Ammon's horn (tissue), 1 donor: ENCODE measurements around the gene ABCB8.
A peak's percentile ranks its signal among the peaks of the same experiment; 100 is the strongest.

Experiments used
- DNase-seq: peaks from one replicate; pipeline ENCODE4 v3.0.0-alpha.2; 2016; ENCODE audit warnings: low spot score

ABCB8 gene

DNA sequence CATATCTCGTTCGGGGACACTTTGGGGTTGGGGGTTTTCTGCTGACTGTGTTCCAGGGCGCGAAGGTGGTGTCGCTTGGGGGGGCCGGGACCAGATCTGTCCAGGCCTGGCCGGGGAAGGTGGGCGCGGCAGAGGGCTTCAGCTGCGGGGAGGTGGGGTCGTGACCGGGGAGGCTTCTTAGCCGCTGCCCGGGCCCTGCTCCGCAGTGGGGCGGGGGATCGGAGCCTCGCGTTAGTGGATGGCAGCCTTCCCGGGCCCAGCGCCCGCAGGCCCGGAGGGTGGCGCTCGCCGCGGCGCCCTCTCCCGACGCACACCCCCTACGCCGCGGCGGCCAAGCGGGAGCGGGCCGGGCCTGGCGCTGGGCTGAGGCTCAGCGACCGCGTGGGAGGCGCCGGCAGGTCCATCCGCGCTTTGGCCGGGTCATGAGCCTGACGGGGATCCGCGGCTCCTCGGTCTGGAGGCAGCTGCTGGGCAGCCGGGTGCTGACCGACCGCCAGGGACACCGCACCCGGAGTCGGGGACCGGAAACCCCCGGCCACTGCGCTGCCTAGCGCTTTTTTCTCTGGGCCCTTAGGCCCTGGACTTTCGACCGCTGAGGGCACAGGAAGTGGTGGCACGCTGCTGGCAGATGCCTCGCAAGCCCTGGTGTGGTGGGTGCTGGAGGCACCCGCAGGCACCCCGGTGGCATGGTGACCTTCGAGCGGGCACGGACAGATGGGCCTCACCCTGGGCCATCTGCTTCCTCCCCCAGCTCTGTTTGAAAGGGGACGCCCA lies 59.2 kb downstream of the ABCB8 start:
- DNase-seq, result peak; percentile 74

DNA sequence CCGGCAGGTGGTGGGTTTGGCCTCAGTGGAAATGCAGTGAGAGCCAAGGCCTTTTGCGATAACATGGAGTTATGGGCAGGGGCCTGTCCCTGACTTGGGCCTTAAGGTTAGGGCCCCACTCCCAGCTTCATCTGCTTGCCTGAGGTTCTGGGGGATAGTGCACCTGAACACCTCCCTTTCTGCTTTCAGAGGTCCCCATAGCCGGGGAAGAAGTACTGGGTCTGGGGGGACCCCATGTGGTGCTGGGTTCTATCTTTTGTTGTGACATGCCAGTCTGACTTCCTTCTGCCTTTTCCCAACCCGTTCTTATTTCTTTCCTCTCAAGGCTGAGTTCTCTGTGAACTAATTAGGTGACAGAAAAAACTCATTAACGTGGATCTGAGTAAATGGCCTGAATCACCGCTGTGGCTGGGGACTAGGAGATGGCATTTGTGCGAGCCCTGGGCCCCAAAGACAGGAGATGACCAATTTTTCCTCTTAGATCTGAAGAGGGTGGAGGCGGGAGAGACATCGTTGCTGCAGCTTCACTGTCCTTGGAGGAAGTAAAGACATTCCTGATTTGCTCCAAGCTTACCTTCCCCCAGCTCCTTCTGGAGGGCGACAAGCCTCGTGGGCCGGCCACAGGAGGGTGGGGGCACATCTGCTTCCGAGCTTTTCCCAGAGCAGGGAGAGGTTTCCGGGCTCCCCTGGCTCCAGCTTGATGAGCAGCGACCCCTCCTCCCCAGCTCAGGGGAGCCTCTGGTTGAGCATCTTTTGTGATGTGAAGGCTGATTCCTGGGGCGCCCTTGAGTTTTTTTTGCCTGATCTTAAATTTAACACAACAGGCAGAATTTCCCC lies 60.0 kb downstream of the ABCB8 start:
- DNase-seq, result no peak

DNA sequence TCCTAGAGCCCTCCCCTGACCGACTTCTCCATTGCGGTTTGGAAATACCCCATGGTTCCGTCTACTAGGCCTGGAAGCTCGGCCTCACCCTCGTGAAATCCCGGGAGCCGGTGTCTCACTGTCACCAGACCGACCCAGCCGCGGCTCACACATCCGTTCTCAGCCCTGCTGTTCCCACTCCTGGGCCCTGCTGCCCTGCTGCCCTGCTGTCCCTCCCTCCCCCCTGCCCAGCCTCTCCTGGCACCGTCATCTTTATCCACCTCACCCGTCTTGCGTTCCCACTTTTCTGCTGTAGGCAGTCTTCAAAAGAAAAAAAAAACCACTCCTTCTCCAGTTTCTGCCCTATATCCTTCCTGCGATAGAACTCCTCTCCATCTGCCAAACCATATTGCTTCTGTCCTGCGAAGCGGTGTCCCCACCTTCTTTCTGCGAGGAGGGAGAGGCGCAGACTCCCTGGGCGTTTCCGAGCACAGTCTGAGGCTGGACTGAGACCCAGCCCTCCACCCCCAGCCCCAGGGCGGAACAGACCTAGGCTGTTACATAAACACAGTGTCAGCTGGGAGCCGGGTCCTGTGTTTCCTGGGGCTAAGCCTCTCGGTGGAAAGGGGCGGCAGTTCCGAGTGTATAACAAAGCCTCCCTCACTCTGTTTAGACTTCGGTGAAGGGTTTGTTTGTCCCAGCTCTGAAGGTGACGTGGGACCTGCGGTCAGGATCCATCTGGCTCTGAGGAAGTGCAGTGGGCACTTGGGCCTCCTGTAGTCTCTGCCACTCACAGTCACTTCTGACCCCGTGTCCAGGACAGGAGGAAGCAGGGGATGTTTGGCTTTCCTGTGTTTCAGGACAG lies 60.8 kb downstream of the ABCB8 start:
- DNase-seq, result peak; percentile 55

DNA sequence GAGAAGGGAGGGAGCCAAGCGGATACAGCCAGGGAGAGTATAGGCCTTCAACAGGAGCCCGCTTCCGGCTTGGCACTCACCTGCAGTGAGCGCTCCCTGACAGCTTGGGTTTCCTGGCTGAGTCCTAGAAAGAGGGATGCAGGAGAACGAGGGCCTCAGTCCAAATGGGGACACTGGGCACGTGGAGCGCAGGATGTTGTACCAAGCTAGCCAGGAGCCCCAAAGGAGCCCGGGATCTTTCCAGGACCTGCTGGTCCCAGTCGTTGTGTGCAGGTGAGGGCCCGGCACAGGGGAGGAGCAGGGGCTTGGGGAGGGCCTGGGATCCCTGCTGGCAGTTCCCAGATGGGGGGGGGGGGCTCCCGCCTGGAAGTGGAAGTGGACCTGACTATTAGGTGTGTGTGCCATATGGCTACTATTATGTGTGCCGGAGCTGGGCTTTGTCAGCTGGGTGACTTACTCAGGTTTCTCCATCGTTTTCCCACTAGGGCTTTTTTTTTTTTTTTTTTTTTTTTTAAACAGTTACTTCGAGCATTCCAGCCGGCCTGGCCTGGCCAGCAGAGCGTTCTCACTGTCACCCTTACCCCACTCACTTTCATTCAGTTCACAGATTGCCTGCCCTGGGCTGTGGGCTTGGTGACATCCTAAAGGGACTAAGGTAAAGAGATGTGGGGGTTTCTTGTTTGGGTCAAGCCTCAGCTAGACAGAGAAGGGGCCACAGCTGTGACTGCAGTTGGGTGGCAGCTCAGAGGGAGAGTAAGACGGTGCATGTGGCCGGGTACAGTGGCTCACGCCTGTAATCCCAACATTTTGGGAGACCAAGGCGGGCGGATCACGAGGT lies 61.9 kb downstream of the ABCB8 start:
- no peak for DNase-seq

DNA sequence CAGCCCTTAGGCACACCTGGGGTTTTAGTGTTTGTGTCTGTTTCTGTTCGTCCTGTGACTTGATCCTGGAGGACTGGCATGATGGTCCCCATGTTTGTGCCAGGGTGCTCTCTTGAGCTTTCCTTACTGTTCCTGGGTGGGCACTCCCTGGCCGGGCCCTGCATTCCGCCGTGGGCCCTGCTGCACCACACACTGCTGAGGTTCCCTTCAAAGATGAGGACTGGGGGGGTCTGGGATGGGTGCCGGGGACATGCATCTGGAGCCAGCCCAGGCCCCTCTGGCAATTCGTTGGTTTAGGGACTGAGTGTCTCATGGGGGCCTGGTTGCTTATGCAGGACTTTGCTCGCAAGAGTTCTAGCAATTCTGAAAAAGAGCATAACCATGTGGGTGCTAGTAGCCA lies 62.8 kb downstream of the ABCB8 start:
- DNase-seq, result no peak

DNA sequence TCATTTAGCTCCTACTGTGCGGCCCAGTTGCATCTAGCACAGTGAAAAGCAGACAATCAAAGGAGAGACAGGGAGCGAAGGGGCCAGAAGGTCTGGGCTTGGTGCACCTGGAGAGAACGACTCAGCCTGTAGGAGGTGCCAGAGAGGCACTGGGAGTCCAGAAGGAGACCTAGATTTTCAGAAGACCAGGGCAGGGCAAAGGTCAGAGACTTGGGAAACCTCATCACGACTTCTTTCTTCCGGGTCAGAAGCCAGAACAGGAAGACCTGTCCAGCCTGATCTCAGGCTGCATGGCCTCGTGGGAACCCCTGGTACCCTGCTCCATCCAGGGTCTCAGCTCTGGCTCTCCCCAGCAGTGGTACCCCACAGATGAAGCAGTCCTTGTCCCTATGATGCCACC lies 63.2 kb downstream of the ABCB8 start:
- DNase-seq, result no peak

DNA sequence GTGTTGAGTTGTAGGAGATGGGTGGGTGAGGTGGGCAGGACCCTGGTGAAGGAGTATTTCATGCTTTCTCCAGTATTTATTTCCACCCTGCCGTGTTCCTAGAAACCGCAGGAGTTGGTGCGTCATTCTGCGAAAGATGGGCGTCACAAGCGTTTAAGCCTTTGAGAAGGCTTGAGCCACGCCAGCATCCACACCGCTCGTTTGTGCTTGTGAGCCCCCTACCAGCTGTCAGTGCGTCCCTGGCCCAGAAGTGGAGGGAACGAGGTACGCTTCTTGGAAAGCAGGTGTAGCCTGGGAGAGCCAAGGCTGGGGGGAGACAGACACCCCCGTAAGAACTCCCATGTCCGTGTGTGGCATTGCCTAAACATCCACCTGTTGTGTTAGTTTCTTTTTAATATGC lies 63.7 kb downstream of the ABCB8 start:
- no peak for DNase-seq

GRCh38 chr7:151093748-151094147 lies 65.5 kb downstream of the ABCB8 start:
- no peak for DNase-seq

- DNase-seq, result no peak
These were observed 66.4 kb downstream of the ABCB8 start for GRCh38 chr7:151094675-151095074.

- DNase-seq, result no peak
These were observed 67.0 kb downstream of the ABCB8 start for GRCh38 chr7:151095123-151095797.

GRCh38 chr7:151095828-151096475 lies 67.7 kb downstream of the ABCB8 start:
- no peak for DNase-seq
